ENCODE data around the gene C16orf54. TPM values are rescaled to one million over a fixed set of nuclear protein-coding genes. Genes with fewer than 3 reads are reported as not detected.

C16orf54 gene
- total and polyA plus RNA-seq, 9 of the 15 experiments (the other 6 are each of a cell fraction or from before 2014, with no cell fraction given) = 0.09 TPM; not detected in 8

GRCh38 chr16:29699324-29700219, 46.2 kb downstream of the C16orf54 start (continued):
- TF ChIP-seq, protein P1, sequence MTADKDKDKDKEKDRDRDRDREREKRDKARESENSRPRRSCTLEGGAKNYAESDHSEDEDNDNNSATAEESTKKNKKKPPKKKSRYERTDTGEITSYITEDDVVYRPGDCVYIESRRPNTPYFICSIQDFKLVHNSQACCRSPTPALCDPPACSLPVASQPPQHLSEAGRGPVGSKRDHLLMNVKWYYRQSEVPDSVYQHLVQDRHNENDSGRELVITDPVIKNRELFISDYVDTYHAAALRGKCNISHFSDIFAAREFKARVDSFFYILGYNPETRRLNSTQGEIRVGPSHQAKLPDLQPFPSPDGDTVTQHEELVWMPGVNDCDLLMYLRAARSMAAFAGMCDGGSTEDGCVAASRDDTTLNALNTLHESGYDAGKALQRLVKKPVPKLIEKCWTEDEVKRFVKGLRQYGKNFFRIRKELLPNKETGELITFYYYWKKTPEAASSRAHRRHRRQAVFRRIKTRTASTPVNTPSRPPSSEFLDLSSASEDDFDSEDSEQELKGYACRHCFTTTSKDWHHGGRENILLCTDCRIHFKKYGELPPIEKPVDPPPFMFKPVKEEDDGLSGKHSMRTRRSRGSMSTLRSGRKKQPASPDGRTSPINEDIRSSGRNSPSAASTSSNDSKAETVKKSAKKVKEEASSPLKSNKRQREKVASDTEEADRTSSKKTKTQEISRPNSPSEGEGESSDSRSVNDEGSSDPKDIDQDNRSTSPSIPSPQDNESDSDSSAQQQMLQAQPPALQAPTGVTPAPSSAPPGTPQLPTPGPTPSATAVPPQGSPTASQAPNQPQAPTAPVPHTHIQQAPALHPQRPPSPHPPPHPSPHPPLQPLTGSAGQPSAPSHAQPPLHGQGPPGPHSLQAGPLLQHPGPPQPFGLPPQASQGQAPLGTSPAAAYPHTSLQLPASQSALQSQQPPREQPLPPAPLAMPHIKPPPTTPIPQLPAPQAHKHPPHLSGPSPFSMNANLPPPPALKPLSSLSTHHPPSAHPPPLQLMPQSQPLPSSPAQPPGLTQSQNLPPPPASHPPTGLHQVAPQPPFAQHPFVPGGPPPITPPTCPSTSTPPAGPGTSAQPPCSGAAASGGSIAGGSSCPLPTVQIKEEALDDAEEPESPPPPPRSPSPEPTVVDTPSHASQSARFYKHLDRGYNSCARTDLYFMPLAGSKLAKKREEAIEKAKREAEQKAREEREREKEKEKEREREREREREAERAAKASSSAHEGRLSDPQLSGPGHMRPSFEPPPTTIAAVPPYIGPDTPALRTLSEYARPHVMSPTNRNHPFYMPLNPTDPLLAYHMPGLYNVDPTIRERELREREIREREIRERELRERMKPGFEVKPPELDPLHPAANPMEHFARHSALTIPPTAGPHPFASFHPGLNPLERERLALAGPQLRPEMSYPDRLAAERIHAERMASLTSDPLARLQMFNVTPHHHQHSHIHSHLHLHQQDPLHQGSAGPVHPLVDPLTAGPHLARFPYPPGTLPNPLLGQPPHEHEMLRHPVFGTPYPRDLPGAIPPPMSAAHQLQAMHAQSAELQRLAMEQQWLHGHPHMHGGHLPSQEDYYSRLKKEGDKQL (CRISPR knock-in tag; IDR thresholded peaks at IDR 0.05; ENCODE audit: borderline replicate concordance) = no peak
